ENCODE measurements around the gene CHMP4A.
"Not testable (repeated sequence)": the region's sequence is repeated elsewhere in the genome, so short reads cannot be mapped to it uniquely, and the experiment has no call there.

The CHMP4A gene

DNA sequence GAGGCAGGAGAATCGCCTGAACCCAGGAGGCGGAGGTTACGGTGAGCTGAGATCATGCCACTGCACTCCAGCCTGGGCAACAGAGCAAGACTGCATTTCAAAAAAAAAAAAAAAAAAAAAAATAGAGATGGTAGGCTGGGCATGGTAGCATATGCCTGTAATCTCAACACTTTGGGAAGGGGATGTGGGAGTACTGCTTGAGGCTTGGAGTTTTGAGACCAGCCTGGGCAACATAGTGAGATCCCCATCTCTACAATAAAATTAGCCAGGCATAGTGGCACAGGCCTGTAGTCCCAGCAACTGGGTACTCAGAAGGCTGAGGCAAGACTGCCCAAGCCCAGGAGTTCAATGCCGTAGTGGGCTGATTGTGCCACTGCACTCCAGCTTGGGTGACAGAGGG lies 9.7 kb upstream of the CHMP4A start:
- not testable (repeated sequence) for DNase-seq

- no peak for DNase-seq
These were observed 6.2 kb upstream of the CHMP4A start for GRCh38 chr14:24219521-24219920.

GRCh38 chr14:24219080-24219479 lies 5.8 kb upstream of the CHMP4A start:
- no peak for DNase-seq

- not testable (repeated sequence) for DNase-seq
These were observed 3.6 kb upstream of the CHMP4A start for GRCh38 chr14:24216876-24217275.

- no peak for DNase-seq
These were observed 3.0 kb upstream of the CHMP4A start for GRCh38 chr14:24216345-24216699.

GRCh38 chr14:24215495-24216344 lies 2.4 kb upstream of the CHMP4A start, which contains the start of gene MDP1:
TSS of gene MDP1 (minus strand) at chr14:24216066. CDS start at chr14:24215955, 111 bp downstream.
- DNase-seq = peak; percentile 89

GRCh38 chr14:24213866-24214662 lies 776 bp upstream of the CHMP4A start:
- DNase-seq = no peak

DNA sequence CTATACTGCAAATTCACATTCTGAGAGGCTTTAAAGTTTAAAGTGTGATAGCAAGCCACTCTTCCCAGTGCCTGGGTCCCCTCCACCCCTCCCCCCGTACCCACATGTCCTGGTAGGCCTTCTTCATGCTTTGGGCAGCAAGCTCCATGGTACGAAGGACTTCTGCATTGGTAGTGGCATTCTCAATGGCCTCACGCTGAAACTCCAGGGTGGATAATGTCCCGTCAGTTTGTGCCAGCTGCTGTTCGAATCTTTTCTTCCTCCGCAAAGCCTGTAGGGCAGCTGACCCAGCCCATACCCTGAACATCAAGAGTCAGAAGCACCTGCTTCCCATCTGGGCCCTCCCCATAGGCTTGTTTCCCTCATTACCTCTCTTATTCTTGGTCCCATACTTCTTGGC lies 2.0 kb downstream of the CHMP4A start:
- DNase-seq = no peak

DNA sequence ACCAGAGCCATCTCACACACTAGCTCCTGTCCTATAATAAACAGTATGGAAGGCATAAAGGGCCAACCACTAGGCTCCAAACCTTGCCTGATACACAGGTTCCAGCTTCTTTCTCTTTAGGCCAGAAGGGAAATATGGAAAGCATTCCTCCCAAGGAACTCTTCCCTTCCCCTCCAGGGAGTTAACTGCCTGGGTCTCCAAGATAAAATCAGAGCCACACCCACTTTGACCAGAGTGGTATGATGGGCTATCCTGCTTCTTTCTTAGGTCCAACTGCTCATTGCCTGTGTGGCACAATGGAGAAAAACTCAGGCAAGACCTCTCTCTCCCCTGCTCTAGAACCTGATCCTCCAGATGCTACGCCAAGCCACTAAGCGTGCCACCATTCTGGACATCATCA lies 5.7 kb downstream of the CHMP4A start:
- DNase-seq = no peak

GRCh38 chr14:24207104-24207551 lies 6.2 kb downstream of the CHMP4A start:
- no peak for DNase-seq

DNA sequence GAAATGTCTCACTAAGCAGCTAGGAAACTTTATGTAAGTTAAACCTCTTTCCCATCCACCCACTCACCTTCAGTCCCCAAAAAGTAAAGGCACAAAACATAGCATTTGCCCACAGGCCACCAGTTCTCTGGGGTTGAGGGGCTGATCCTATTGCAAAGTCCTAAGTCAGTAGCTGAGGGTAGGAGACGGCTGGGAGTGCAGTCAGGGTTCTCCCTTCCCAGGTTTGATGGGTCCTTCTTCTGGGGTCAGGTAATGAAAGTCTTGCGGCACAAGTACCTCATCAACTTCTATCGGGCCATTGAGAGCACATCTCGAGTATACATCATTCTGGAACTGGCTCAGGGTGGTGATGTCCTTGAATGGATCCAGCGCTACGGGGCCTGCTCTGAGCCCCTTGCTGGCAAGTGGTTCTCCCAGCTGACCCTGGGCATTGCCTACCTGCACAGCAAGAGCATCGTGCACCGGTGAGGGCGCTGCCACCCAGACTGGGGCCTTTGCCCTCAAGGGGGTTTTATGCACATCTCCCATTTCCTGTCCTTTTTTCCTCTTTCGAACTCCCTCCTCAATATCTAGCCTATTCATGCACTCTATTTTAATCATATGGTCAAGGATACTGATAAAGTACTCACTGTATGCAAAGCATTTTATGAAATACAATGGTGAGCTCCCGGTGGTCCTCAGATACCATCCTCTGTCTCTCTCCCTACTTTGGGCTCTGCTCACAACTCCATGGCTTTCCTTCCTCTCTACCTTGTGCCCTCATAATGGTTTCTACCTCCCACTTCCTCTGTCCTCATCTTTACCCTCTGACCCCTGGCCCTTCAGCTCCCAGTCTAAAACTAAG lies 6.8 kb downstream of the CHMP4A start:
- DNase-seq = no peak

- DNase-seq = no peak
These were observed 8.8 kb downstream of the CHMP4A start for GRCh38 chr14:24204163-24205146.

GRCh38 chr14:24203249-24203886 lies 9.9 kb downstream of the CHMP4A start:
- not testable (repeated sequence) for DNase-seq

- not testable (repeated sequence) for DNase-seq
These were observed 10.8 kb downstream of the CHMP4A start for GRCh38 chr14:24202538-24202937.

GRCh38 chr14:24198814-24199524 lies 14.3 kb downstream of the CHMP4A start:
- no peak for DNase-seq

GRCh38 chr14:24197056-24197450 lies 16.2 kb downstream of the CHMP4A start:
- DNase-seq = no peak

GRCh38 chr14:24196071-24197055 lies 16.9 kb downstream of the CHMP4A start:
- no peak for DNase-seq

- DNase-seq = peak; percentile 60
These were observed 17.9 kb downstream of the CHMP4A start, which contains the start of gene TM9SF1 for GRCh38 chr14:24195186-24196070. TSS of gene TM9SF1 (minus strand) at chr14:24195441. CDS start at chr14:24195019, 422 bp downstream.

Measured in NCI-H1694 (cell line).